ENCODE results near the gene RAB13. TPM values are rescaled to one million over a fixed set of nuclear protein-coding genes. Genes with fewer than 3 reads are reported as not detected.

Gene RAB13
- total and polyA plus RNA-seq, 2 of the 13 experiments (the other 11 are each of a cell fraction or from before 2014, with no cell fraction given) = 15.9 to 24.7 TPM

- TF ChIP-seq ZNF207 (IDR thresholded peaks at IDR 0.05; ENCODE audit: borderline replicate concordance) (no peak), HIVEP1 (CRISPR knock-in tag; IDR thresholded peaks at IDR 0.05) (no peak), EED (CRISPR knock-in tag; IDR thresholded peaks at IDR 0.05) (no peak), CAMTA2 (CRISPR knock-in tag; IDR thresholded peaks at IDR 0.05; ENCODE audit: borderline replicate concordance) (no peak)
Observed at GRCh38 chr1:153970346-153970745, 15.8 kb downstream of the RAB13 start (continued).

- Histone ChIP-seq H4K20me1 (ENCODE audit: insufficient read depth, low read length) (no peaks in the 10 kb centered on the region), H3K9ac (ENCODE audit: insufficient read depth, low read depth, low read length) (peak overlapping the region; percentile 75; the same call in 1 of the 2 replicates), H3K27ac (ENCODE audit: extremely low read length, insufficient read depth, low read length) (no peak overlapping the region), H2AFZ (ENCODE audit: low read length) (no peak overlapping the region), H3K79me2 (ENCODE audit: insufficient read depth, low read length) (peaks cover 3% of the 10 kb centered on the region), H3K9me3 (ENCODE audit: low read length) (no peaks in the 10 kb centered on the region), H3K27me3 (ENCODE audit: control insufficient read depth in 1 of 2, insufficient read depth in 2 of 2, low read length in 2 of 2) (no peaks in the 10 kb centered on the region), H3K36me3 (replicated peaks in 1 of 2; ENCODE audit: control insufficient read depth in 1 of 2, insufficient read depth in 2 of 2, low read length in 2 of 2) (peaks cover 0 to 6% of the 10 kb centered on the region in 2 experiments; a peak in 3 of 5 replicates), H3K4me2 (ENCODE audit: low read depth, low read length) (peak overlapping the region; percentile 98), H3K4me1 (ENCODE audit: insufficient read depth, low read length) (peaks cover 29% of the 10 kb centered on the region), H3K4me3 (replicated peaks in 1 of 3; ENCODE audit: insufficient read depth in 1 of 3, low read depth in 2 of 3, low read length in 3 of 3) (peak overlapping the region in 2 of 3 experiments; percentile 72 to 82; a peak in 2 of 6 replicates)
- intact Hi-C loops (cut with micrococcal nuclease; ENCODE audit: unreplicated experiment) = loop anchor here (5.0 kb wide), 1 partner anchor 172 kb away; no protein-coding TSS in a partner anchor
- FAIRE-seq (no peak), DNase-seq (ENCODE audit: low spot score) (no peak), ATAC-seq (no peak)
- POLR2A ChIA-PET = interaction anchor here (4.3 to 10.0 kb wide), 2 partner anchors 8 to 19 kb away, joined by 92 to 209 read pairs; partner anchors contain the start of genes JTB, RAB13 and RPS27
- in situ Hi-C loops (cut with HindIII; ENCODE audit: extremely low pct_ligation_motif_present, low pct_unique_long_range_greater_than_20kb) = no loop called here
- CTCF ChIA-PET (ENCODE audit: low intra/inter-chr PET ratio, low total read pairs) = no interaction called here
- BruUV-seq (replicated peaks) = no TSS peak
- 94% methylated on average over 2 of the region's 2 CpGs for WGBS (ENCODE audit: low lambda C conversion rate)
- no peak for TF ChIP-seq ERF (CRISPR knock-in tag; IDR thresholded peaks at IDR 0.05)
- no peak for TF ChIP-seq PAWR (CRISPR knock-in tag; IDR thresholded peaks at IDR 0.05; ENCODE audit: borderline replicate concordance)
- no peak for TF ChIP-seq U2AF2 (IDR thresholded peaks at IDR 0.05; ENCODE audit: low read depth, low read length)
- no peak for TF ChIP-seq IKZF5 (CRISPR knock-in tag; IDR thresholded peaks at IDR 0.05)
- TF ChIP-seq ZNF570 (CRISPR knock-in tag; IDR thresholded peaks at IDR 0.05; ENCODE audit: borderline replicate concordance) = no peak
- TF ChIP-seq ZHX1 (CRISPR knock-in tag; IDR thresholded peaks at IDR 0.05; ENCODE audit: low read depth) = no peak
- TF ChIP-seq PRDM10 (CRISPR knock-in tag; IDR thresholded peaks at IDR 0.05; ENCODE audit: low read depth) = no peak
- TF ChIP-seq ZNF224 (CRISPR knock-in tag; IDR thresholded peaks at IDR 0.05) = no peak
- no peak for TF ChIP-seq ZNF749 (CRISPR knock-in tag; IDR thresholded peaks at IDR 0.05; ENCODE audit: borderline replicate concordance)
- TF ChIP-seq FOXM1 (CRISPR knock-in tag; IDR thresholded peaks at IDR 0.05) = no peak
- no peak for TF ChIP-seq ETS1 (CRISPR knock-in tag; IDR thresholded peaks at IDR 0.05)
Observed at GRCh38 chr1:153968972-153969371, 17.2 kb downstream of the RAB13 start.
